Natural killer cell (primary cell): Measurements from ENCODE around the gene LRRC47. TPM values are rescaled to one million over a fixed set of nuclear protein-coding genes. Genes with fewer than 3 reads are reported as not detected.

Experiments used
- ATAC-seq, 3 donors: fragments of 150-1000 bp in 2 of 3; fragments of 200-7000 bp in 1 of 3; cut with Tn5 transposase; 1 replicate in 1 of 3; 2 replicates in 2 of 3; pipeline ENCODE4 v1.10.0; 2021; ENCODE audit warnings: mild to moderate bottlenecking in 2 of 3, moderate library complexity in 2 of 3
- DNase-seq, 2 donors: peaks; one replicate each; pipeline versions ENCODE4 v3.0.0 to v3.0.0-alpha.2; 2013 to 2021; ENCODE audit warnings: mixed read lengths in 1 of 2
- H3K27ac ChIP-seq: one replicate; pipeline ENCODE4 v1.5.1; 2013; ENCODE audit warnings: mild to moderate bottlenecking, low read length
- H3K27me3 ChIP-seq: one replicate; pipeline ENCODE4 v1.6.1; 2013; ENCODE audit warnings: low read length; ENCODE audit not compliant: control insufficient read depth, insufficient read depth
- H3K36me3 ChIP-seq: one replicate; pipeline ENCODE4 v1.6.1; 2013; ENCODE audit warnings: low read length; ENCODE audit not compliant: control insufficient read depth, insufficient read depth
- H3K4me1 ChIP-seq: one replicate; pipeline ENCODE4 v1.6.1; 2013; ENCODE audit warnings: low read length; ENCODE audit not compliant: control insufficient read depth, insufficient read depth
- H3K4me3 ChIP-seq: one replicate; pipeline ENCODE4 v1.5.1; 2013; ENCODE audit warnings: low read length
- H3K9me3 ChIP-seq: one replicate; pipeline ENCODE4 v1.6.1; 2013; ENCODE audit warnings: low read length; ENCODE audit not compliant: control insufficient read depth, insufficient read depth
- H3K27ac Mint-ChIP-seq, 2 donors: one replicate each; pipeline ENCODE4 v1.8.0; 2022; ENCODE audit warnings: mild to moderate bottlenecking in 2 of 2, mixed read lengths in 2 of 2, moderate library complexity in 1 of 2
- H3K27me3 Mint-ChIP-seq, 2 donors: one replicate each; pipeline ENCODE4 v1.8.0; 2022; ENCODE audit warnings: low read depth in 2 of 2, mixed read lengths in 2 of 2
- H3K36me3 Mint-ChIP-seq: one replicate; pipeline ENCODE4 v1.8.0; 2022; ENCODE audit warnings: mixed read lengths
- H3K4me1 Mint-ChIP-seq, 2 donors: one replicate each; pipeline ENCODE4 v1.8.0; 2022; ENCODE audit warnings: mixed read lengths in 2 of 2
- H3K4me3 Mint-ChIP-seq: one replicate; pipeline ENCODE4 v1.8.0; 2022; ENCODE audit warnings: mild to moderate bottlenecking, moderate library complexity, mixed read lengths
- H3K9me3 Mint-ChIP-seq, 2 donors: one replicate each; pipeline ENCODE4 v1.8.0; 2022; ENCODE audit warnings: mixed read lengths in 2 of 2
- WGBS: methylation state at CpG from one replicate; pipeline ENCODE4 v1.1.7; 2013; ENCODE audit warnings: missing lambda C conversion rate; ENCODE audit not compliant: insufficient coverage; 5-methylcytosine and 5-hydroxymethylcytosine counted together
- intact Hi-C: fragments of 100-400 bp; cut with micrococcal nuclease; formaldehyde crosslinking; loops from one replicate; pipeline ENCODE4 v1.14.2; 2022
- total RNA-seq, 4 donors: library from RNA; stranded (reverse); fragments of 120-200 nt in 1 of 4; gene quantifications; one replicate each; pipeline versions ENCODE4 v1.2.3 to v1.2.4, GENCODE V29; 2013 to 2022
- TF ChIP-seq, protein P1 (sequence below): fragments of 200-600 bp; IDR thresholded peaks from one replicate; pipeline ENCODE4 v1.8.0; 2022; ENCODE audit warnings: antibody characterized with exemption

The LRRC47 gene
- total RNA-seq, 3 donors from 2014 or later (not counting 1 experiment from before 2014, with no cell fraction given) = 33.5 to 49.8 (median 45.2) TPM

GRCh38 chr1:3733094-3733882, 63.0 kb downstream of the LRRC47 start:
- intact Hi-C loops = no loop called here
- Mint-ChIP-seq H3K27me3 (no peaks in the 10 kb centered on the region), H3K4me1 (no peaks in the 10 kb centered on the region), H3K4me3 (no peak overlapping the region), H3K36me3 (no peaks in the 10 kb centered on the region), H3K27ac (no peak overlapping the region), H3K9me3 (no peaks in the 10 kb centered on the region)
- WGBS = 89% methylated on average over 29 of the region's 29 CpGs
- H3K9me3 ChIP-seq = no peaks in the 10 kb centered on the region
- TF ChIP-seq, protein P1, sequence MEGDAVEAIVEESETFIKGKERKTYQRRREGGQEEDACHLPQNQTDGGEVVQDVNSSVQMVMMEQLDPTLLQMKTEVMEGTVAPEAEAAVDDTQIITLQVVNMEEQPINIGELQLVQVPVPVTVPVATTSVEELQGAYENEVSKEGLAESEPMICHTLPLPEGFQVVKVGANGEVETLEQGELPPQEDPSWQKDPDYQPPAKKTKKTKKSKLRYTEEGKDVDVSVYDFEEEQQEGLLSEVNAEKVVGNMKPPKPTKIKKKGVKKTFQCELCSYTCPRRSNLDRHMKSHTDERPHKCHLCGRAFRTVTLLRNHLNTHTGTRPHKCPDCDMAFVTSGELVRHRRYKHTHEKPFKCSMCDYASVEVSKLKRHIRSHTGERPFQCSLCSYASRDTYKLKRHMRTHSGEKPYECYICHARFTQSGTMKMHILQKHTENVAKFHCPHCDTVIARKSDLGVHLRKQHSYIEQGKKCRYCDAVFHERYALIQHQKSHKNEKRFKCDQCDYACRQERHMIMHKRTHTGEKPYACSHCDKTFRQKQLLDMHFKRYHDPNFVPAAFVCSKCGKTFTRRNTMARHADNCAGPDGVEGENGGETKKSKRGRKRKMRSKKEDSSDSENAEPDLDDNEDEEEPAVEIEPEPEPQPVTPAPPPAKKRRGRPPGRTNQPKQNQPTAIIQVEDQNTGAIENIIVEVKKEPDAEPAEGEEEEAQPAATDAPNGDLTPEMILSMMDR = no peak
- no peaks in the 10 kb centered on the region for H3K27me3 ChIP-seq
- H3K27ac ChIP-seq = no peak overlapping the region
- DNase-seq (no peak), ATAC-seq (no peak)
- H3K4me3 ChIP-seq = no peak overlapping the region
- peaks cover 3% of the 10 kb centered on the region for H3K36me3 ChIP-seq
- no peaks in the 10 kb centered on the region for H3K4me1 ChIP-seq

DNA sequence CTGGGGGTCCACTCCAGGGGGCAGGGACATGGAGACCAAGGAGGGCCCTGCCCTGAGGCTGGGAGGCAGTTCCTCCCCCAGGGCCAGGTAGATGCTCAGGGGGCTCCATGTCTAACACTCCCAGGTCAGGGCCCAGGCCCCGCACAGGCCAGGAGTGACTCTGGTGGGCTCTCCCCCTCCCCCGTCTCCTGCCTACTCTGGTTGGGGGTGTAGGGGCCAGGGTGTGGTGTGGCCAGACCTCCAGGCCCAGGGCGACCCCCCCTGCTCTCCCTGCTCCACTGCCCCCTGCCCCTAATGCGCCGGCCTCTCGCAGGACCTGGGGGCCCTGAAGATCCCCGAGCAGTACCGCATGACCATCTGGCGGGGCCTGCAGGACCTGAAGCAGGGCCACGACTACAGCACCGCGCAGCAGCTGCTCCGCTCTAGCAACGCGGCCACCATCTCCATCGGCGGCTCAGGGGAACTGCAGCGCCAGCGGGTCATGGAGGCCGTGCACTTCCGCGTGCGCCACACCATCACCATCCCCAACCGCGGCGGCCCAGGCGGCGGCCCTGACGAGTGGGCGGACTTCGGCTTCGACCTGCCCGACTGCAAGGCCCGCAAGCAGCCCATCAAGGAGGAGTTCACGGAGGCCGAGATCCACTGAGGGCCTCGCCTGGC, 63.7 kb downstream of the LRRC47 start:
- Histone ChIP-seq H3K9me3 (no peaks in the 10 kb centered on the region), H3K4me1 (no peaks in the 10 kb centered on the region), H3K27ac (no peak overlapping the region), H3K4me3 (no peak overlapping the region), H3K27me3 (no peaks in the 10 kb centered on the region), H3K36me3 (no peaks in the 10 kb centered on the region)
- TF ChIP-seq, protein P1 = no peak
- Mint-ChIP-seq H3K36me3 (no peaks in the 10 kb centered on the region), H3K27me3 (no peaks in the 10 kb centered on the region), H3K27ac (no peak overlapping the region), H3K4me1 (no peaks in the 10 kb centered on the region), H3K4me3 (no peak overlapping the region), H3K9me3 (no peaks in the 10 kb centered on the region)
- ATAC-seq = no peak
- 58% methylated on average over 37 of the region's 37 CpGs for WGBS
- no peak for DNase-seq
- intact Hi-C loops = no loop called here

DNA sequence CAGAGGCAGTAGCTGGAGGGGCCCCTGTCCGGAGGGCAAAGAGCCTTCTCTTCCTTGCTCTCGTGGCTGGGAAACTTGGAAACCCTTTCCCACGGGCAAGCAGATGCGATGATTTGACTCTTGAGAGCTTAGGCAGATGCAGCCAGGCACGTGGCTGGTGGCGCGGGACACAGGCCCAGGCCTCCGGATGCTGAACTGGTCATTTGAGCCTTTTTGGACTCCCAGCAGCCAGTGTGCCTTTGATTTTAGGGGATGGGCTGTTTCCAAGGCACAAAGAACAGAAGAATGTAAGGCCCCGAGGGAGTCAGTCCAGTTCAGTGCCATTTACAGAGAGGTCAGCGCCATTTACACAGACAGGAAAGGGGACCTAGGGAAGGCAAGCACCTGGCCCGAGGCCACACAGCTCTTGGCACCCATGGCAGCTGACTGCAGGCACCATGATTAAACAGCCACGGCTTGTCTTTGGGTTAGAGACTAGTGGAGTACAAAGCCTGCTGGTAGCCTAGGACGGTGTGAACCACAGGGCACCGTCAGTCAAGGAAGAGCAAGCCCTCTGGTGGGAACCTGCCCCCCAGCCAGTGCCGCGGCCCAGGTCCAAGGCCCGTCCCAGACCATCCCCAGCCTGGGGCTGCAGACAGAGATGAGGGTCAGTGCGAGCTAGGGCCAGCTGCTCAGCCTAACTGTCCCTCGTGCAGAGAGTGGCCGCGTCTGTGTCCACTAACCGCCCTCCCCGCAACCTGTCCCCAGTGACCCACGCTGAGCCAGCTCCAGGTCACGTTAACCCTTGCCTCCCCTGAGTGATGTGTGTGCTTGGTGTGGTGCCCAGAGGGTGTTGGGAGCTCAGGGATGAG, 64.5 kb downstream of the LRRC47 start:
- Histone ChIP-seq H3K36me3 (no peaks in the 10 kb centered on the region), H3K27me3 (no peaks in the 10 kb centered on the region), H3K4me1 (no peaks in the 10 kb centered on the region), H3K9me3 (no peaks in the 10 kb centered on the region), H3K4me3 (no peak overlapping the region), H3K27ac (no peak overlapping the region)
- ATAC-seq = no peak
- intact Hi-C loops = no loop called here
- TF ChIP-seq, protein P1 = no peak
- DNase-seq = no peak
- H3K4me3 Mint-ChIP-seq = no peak overlapping the region
- no peak overlapping the region for H3K27ac Mint-ChIP-seq
- no peaks in the 10 kb centered on the region for H3K9me3 Mint-ChIP-seq
- no peaks in the 10 kb centered on the region for H3K36me3 Mint-ChIP-seq
- no peaks in the 10 kb centered on the region for H3K4me1 Mint-ChIP-seq
- WGBS = 87% methylated on average over 25 of the region's 25 CpGs
- H3K27me3 Mint-ChIP-seq = no peaks in the 10 kb centered on the region
